Measurements from ENCODE around the gene TBC1D14.

- TF ChIP-seq CTCF (IDR thresholded peaks at IDR 0.05; ENCODE audit: low read depth, low read length) (no peak), EZH2phosphoT487 (IDR thresholded peaks at IDR 0.05; ENCODE audit: low read depth) (no peak)
Observed at GRCh38 chr4:7020290-7020689, 110.7 kb downstream of the TBC1D14 start.
